Islet of Langerhans (tissue), 1 donor: ENCODE data around the gene TCF21.

ENCODE experiments used
- FAIRE-seq: peaks from one replicate; lab custom pipeline; 2011; peaks lifted over from hg19 to GRCh38; lab: Jason Lieb, UNC

TCF21 gene

GRCh38 chr6:133889557-133890403 is 867 bp downstream of the TCF21 start:
- no peak for FAIRE-seq

GRCh38 chr6:133890711-133891148 is 1.8 kb downstream of the TCF21 start:
- FAIRE-seq: no peak

GRCh38 chr6:133891149-133891926 is 2.4 kb downstream of the TCF21 start:
- no peak for FAIRE-seq

GRCh38 chr6:133891927-133892812 is 3.3 kb downstream of the TCF21 start:
- FAIRE-seq: no peak

GRCh38 chr6:133892813-133893691 is 4.1 kb downstream of the TCF21 start:
- FAIRE-seq: no peak

GRCh38 chr6:133893946-133894345 is 5.0 kb downstream of the TCF21 start:
- no peak for FAIRE-seq

- no peak for FAIRE-seq
Measured at GRCh38 chr6:133894369-133894768, 5.5 kb downstream of the TCF21 start.

GRCh38 chr6:133894795-133895358 is 6.0 kb downstream of the TCF21 start:
- FAIRE-seq: no peak

- no peak for FAIRE-seq
Measured at GRCh38 chr6:133895573-133896343, 6.8 kb downstream of the TCF21 start.

GRCh38 chr6:133896344-133896721 is 7.4 kb downstream of the TCF21 start:
- FAIRE-seq: no peak

GRCh38 chr6:133898263-133898662 is 9.3 kb downstream of the TCF21 start:
- FAIRE-seq: no peak

- no peak for FAIRE-seq
Measured at GRCh38 chr6:133899556-133899955, 10.6 kb downstream of the TCF21 start.

GRCh38 chr6:133903855-133904254 is 14.9 kb downstream of the TCF21 start:
- FAIRE-seq: no peak

- no peak for FAIRE-seq
Measured at GRCh38 chr6:133906050-133906449, 17.1 kb downstream of the TCF21 start.

GRCh38 chr6:133916650-133917151 is 27.8 kb downstream of the TCF21 start:
- FAIRE-seq: no peak

- no peak for FAIRE-seq
Measured at GRCh38 chr6:133917781-133918180, 28.9 kb downstream of the TCF21 start.

- no peak for FAIRE-seq
Measured at GRCh38 chr6:133918208-133918930, 29.5 kb downstream of the TCF21 start.

GRCh38 chr6:133919362-133919761 is 30.4 kb downstream of the TCF21 start:
- FAIRE-seq: no peak

- no peak for FAIRE-seq
Measured at GRCh38 chr6:133921249-133921859, 32.4 kb downstream of the TCF21 start.
